ENCODE results near the gene KRTAP10-5.

Gene KRTAP10-5

GRCh38 chr21:44544566-44544965, 35.8 kb downstream of the KRTAP10-5 start:
- DNase-seq = no peak

DNA sequence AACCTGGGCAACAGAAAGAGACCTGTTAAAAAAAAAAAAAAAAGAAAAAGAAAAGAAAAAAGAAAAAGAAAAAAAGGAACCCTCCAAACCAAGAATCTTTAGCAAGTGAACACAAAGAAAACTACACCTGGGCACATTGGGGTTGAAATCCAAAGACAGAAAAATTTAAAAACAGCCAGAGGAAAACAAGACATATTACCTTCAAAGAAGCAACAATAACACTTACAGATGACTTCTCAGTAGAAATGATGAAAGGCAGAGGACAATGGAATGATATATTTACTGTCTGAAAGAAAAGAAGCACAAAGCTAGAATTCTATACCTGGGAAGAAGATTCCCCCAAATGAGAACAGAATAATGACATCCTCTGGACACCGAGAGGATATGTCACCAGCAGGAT, 37.7 kb downstream of the KRTAP10-5 start:
- DNase-seq = no peak

DNA sequence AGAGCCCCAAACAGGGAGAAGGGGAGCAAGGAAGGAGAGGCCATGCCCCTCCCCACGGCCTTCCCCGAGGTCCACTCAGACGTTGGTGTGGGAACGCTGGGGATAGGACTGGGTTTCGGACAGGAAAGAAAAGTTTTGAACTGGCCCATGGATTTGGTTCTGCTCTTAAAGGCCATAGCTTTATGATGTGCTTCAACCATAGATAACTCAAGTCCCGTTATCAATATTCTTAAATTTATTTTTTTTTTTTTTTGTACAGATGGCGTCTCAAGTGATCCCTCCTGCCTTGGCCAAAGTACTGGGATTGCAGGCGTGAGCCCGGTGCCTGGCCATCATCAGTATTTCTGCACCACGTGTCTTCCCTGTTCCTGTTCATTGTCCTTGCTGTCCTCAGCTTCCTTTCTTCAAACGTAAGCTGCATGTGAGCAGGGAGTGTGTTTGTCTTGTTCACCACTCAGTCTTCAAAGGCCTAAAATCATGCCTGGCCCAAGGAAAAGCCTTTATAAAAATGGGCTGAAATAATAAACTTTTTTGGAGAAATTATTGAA, 39.6 kb downstream of the KRTAP10-5 start:
- no peak for DNase-seq

- DNase-seq = no peak
Measured at GRCh38 chr21:44539991-44540666, 40.3 kb downstream of the KRTAP10-5 start, which contains the start of gene KRTAP10-1. Gene KRTAP10-1, minus strand, starts transcription at chr21:44540195. Its CDS starts 45 bp downstream, at chr21:44540150.

DNA sequence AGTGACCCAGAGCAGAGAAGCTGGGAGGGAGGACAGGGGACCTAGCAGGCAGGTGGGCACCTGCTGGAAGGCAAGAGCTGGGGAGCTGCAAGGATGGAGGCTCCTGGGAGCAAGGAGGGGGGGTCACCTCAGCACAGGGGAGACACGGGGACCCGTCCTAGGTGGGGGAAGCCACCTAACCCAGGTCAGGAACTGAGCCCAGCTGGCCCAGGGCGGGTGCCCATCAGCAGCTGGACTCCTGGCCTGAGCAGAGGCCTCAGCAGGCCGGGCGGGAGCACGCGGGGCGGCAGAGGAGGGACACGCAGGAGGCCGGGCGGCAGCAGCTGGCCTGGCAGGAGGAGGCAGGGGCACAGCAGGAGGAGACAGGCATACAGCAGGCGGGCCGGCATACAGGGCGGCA, 41.4 kb downstream of the KRTAP10-5 start:
- no peak for DNase-seq

- no peak for DNase-seq
Measured at GRCh38 chr21:44537930-44538911, 42.2 kb downstream of the KRTAP10-5 start.

GRCh38 chr21:44535963-44536362, 44.4 kb downstream of the KRTAP10-5 start:
- DNase-seq = no peak

- no peak for DNase-seq
Measured at GRCh38 chr21:44534688-44535087, 45.7 kb downstream of the KRTAP10-5 start.

GRCh38 chr21:44533891-44534627, 46.3 kb downstream of the KRTAP10-5 start:
- DNase-seq = no peak

DNA sequence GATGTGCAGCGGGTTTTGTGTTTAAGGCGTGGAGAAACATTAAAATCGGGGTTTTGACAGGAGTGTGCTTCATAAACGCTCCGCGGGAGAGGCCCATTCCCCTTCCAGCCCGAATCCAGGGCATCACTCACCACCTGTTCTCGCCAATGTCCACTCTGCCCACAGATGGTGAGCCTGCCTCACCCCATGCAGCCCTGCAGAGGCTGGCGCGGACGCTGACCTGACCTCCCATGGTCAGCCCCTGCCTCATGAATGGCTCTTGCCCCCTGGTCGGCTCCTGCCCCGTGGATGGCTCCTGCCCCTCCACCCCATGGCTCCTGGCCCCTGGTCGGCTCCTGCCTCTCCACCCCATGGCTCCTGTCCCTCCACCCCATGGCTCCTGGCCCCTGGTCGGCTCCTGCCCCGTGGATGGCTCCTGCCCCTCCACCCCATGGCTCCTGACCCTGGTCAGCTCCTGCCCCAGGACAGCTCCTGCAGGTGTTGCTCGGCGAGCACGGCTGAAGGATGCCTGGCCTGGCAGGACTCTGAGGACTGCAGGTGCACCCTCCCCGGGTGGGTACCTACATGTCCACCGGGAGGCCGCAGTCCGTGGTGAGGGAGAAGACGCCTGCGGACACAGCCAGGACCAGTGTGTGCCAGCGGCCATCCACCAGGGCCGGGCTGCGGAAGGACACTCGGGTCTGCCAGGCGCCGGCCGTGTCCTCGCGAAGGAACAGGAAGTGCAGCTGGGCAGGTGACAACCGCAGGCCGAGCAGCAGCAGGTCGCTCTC, 47.1 kb downstream of the KRTAP10-5 start:
- DNase-seq = no peak

DNA sequence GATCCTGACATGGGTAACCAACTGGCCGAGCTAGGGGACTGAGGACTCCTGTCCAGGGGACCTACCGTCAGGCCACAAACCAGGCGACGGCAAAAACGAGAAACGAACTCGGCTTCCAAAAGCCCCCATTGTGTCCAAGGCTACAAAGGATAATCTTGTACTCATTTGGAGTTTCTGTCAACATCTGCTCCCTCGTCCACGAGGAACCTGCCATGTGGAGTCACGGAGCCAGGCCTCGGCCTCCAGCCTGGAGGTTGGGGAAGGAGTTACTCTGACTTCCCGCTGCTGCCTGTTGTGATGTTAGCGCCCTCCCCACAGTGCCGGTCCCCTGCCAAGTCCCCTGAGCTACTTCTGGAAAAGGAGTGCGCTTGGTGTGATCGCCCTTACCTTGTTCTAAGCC, 47.7 kb downstream of the KRTAP10-5 start:
- no peak for DNase-seq

DNA sequence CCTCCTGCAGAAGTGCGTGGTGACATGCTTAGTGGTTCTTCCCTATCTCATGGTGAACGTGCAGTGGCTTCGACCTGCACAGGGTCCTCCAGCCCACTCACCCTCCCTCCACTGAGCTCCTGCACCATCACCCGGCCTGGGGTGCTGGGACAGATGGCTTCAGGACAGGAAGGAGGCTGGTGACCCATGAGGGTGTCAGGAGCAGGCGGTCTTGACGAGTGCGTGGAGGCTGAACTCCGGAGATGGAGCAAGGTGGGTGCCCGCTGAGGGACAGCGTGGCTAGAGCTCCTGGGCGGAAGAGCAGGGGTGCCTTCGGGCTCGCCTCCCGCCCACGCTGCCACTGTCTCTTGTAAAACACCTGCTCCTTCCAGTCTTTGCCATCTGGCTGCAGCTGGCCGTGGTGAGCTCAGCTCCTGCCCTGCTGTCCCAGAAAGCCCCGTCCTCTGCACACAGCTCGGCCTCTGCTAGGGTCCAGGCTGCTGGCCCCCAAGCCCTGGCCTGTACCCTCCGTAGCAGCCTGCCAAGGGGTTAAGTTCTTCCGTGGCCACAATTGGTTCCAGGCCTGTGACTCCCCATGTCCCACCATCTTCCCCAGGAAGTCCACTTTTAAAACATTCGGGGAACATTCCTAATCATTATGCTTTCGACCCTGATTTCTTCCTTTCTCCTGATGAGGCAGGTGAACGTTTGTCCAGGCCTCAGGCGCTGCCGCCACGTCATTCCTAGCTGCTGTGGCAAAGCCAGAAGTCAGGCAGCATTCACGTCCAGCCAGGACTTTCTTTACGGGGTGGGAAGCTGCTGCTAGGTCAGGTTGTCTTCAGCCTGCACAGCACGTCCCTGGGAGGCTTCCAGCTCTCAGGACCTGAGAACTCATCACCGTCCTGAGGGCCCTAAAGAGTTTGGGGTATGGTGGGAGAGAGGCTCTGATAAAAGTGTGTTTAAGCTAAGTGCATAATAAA, 48.5 kb downstream of the KRTAP10-5 start:
- DNase-seq = no peak

DNA sequence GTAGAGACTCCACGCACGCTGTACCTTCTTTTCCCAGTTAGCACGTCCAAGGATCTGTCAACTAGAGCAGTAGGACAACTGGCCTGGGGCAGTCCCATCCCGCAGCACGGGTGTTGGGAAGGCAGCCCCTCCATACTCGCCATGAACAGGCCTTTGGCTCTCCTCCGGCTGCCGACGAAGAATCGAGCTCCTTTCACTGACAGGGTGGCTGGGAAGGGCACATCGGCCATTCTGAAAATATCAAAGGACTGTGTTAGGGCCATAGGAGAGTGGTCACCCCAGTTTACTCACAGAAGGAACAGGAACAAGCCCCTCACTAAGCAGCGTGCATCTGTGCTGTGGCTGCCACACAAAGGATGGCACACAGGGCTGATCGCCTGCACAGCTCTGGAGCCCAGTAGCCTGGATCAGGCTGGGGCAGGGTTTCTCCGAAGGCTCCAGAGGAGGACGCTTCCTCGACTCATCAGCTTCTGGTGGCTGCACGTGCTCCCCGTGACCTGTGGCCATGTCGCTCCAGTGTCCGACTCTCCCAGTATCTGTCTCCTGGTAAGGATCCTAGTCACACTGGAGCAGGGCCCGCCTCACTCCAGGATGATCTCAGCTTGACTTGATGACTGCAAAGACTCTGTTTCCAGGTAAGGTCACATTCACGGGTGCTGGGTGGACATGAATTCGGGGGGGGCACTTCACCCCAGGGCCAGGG, 49.4 kb downstream of the KRTAP10-5 start:
- DNase-seq = no peak

DNA sequence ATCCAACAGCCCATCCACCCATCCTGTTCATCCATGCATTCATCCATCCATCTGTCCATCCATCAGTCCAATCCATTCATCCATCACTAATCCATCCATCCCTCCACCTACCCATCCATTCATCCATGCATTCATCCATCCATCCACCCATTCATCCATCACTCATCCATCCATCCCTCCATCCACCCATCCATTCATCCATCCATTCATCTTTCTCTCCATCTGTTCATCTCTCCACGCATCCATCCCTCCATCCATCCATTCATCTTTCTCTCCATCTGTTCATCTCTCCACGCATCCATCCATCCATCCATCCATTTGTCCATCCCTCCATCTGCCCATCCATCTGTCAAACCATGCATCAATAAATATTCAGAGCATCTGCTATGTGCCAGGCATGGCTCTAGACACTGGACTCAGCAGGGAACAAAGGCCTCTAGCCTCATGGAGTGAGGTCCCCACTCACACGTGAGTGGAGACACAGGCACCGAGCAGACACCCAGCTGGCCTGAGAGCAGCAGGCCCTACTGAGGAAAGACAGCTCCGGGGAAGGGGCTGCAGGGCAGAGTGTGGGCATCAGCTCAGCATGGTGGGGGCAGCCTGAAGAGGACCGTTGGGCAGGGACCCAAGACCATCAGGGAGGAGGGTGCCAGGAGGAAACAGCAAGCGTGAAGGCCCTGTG, 50.0 kb downstream of the KRTAP10-5 start:
- DNase-seq = no peak

DNA sequence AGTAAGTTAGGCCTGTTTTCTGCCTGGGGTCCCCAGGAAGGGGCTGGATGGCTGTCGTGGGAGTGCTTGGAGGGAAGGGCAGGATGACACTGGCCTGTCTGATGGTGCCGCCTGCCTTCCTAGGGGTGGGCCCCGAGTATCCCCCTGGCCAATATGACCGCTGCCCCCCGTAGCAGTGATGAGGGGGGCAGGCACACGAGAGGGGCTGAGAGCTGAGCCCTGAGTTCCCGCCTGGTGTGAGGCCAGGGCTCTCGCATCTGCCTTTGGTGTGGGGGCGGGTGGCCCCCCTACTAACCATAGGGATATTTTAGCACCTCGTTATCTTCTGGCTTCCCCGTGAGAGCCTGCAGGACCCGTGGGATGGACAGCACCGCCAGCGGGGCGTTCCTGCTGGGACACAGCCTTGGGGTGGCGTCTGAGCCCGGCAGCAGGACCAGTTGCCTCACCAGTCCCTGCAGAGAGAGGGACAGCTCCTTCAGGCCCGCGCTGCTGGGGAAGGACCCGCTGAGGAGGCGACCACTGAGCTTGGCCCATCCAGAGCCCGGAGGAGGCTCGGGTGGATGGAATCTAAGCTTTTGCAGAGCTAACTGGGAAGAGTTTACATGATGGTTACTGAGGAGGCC, 50.8 kb downstream of the KRTAP10-5 start:
- DNase-seq = no peak
